SK-N-SH treated with all-trans-retinoic acid at 6 μM for 48 hours (cell line): ENCODE data around the gene ENPP3.

Experiments used
- ATAC-seq: fragments of 200-7000 bp; cut with Tn5 transposase; 3 replicates; pipeline ENCODE4 v1.9.1; 2020; ENCODE audit warnings: mild to moderate bottlenecking, moderate library complexity
- ARNTL ChIP-seq: fragments of 450-650 bp; formaldehyde crosslinking; IDR thresholded peaks from 2 replicates; pipeline ENCODE4 v1.5.0; 2020; ENCODE audit warnings: low read depth, mild to moderate bottlenecking, moderate library complexity, borderline replicate concordance
- BACH2 ChIP-seq: fragments of 250-450 bp; sonication (Bioruptor Pico); IDR thresholded peaks from 2 replicates; pipeline ENCODE4 v1.9.0; 2021; ENCODE audit warnings: mild to moderate bottlenecking, borderline replicate concordance
- CSDC2 ChIP-seq: fragments of 250-450 bp; sonication (Bioruptor Pico); IDR thresholded peaks from 2 replicates; pipeline ENCODE4 v1.5.0; 2020; ENCODE audit warnings: mild to moderate bottlenecking, moderate library complexity
- CSRNP3 ChIP-seq: fragments of 250-450 bp; sonication (Bioruptor Pico); IDR thresholded peaks from 2 replicates; pipeline ENCODE4 v1.5.1; 2021; ENCODE audit warnings: mild to moderate bottlenecking, moderate library complexity
- ESRRG ChIP-seq: fragments of 250-450 bp; sonication (Bioruptor Pico); IDR thresholded peaks from 2 replicates; pipeline ENCODE4 v1.6.1; 2021; ENCODE audit warnings: mild to moderate bottlenecking
- ISL1 ChIP-seq: fragments of 250-450 bp; sonication (Bioruptor Pico); IDR thresholded peaks from 2 replicates; pipeline ENCODE4 v2.1.2; 2022; ENCODE audit warnings: mild to moderate bottlenecking, moderate library complexity
- SNAI2 ChIP-seq: fragments of 250-450 bp; sonication (Bioruptor Pico); IDR thresholded peaks from 2 replicates; pipeline ENCODE4 v1.5.0; 2020; ENCODE audit warnings: mild to moderate bottlenecking, moderate library complexity
- TCF4 ChIP-seq: fragments of 250-450 bp; sonication (Bioruptor Pico); IDR thresholded peaks from 2 replicates; pipeline ENCODE4 v1.8.0; 2021; ENCODE audit warnings: mild to moderate bottlenecking, moderate library complexity, borderline replicate concordance
- TSHZ2 ChIP-seq: fragments of 250-450 bp; sonication (Bioruptor Pico); IDR thresholded peaks from 2 replicates; pipeline ENCODE4 v1.5.0; 2020; ENCODE audit warnings: mild to moderate bottlenecking, moderate library complexity
- ZFP3 ChIP-seq: fragments of 250-450 bp; sonication (Bioruptor Pico); IDR thresholded peaks from 2 replicates; pipeline ENCODE4 v1.5.0; 2020; ENCODE audit warnings: mild to moderate bottlenecking, moderate library complexity
- ZNF565 ChIP-seq: fragments of 450-650 bp; formaldehyde crosslinking; conservative IDR thresholded peaks from 2 replicates; pipeline ENCODE4 v1.5.0; 2020; ENCODE audit warnings: low read depth, mild to moderate bottlenecking, moderate library complexity
- ZNF70 ChIP-seq: fragments of 450-650 bp; formaldehyde crosslinking; IDR thresholded peaks from 2 replicates; pipeline ENCODE4 v1.5.0; 2020; ENCODE audit warnings: mild to moderate bottlenecking, moderate library complexity
- ZNF8 ChIP-seq: fragments of 450-650 bp; formaldehyde crosslinking; IDR thresholded peaks from 2 replicates; pipeline ENCODE4 v1.5.0; 2020; ENCODE audit warnings: mild to moderate bottlenecking, moderate library complexity
- TF ChIP-seq, protein P1 (sequence below): fragments of 250-450 bp; sonication (Bioruptor Pico); IDR thresholded peaks from 2 replicates; pipeline ENCODE4 v1.5.1; 2020; ENCODE audit warnings: low read depth, mild to moderate bottlenecking, moderate library complexity
- TF ChIP-seq, protein P2 (sequence below): fragments of 250-450 bp; sonication (Bioruptor Pico); IDR thresholded peaks from 2 replicates; pipeline ENCODE4 v1.8.0; 2021; ENCODE audit warnings: low read depth, mild to moderate bottlenecking, moderate library complexity, borderline replicate concordance

Gene ENPP3

DNA sequence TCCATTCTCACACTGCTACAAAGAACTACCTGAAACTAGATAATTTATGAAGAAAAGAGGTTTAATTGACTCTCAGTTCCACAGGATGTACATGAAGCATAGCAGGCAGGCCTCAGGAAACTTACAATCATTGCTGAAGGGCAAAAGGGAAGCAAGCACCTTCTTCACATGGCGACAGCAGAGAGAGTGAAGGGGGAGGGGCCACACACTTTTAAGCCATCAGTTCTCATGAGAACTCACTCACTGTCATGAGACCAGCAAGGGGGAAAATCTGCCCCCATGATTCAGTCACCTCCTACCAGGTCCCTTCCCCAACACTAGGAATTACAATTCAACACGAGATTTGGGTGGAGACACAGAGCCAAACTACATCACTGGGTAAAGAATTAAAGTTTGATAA is 158.3 kb downstream of the ENPP3 start:
- TF ChIP-seq SNAI2 (no peak), ESRRG (CRISPR knock-in tag) (no peak), ZFP3 (CRISPR knock-in tag) (no peak), CSDC2 (CRISPR knock-in tag) (no peak), CSRNP3 (CRISPR knock-in tag) (no peak), TCF4 (CRISPR knock-in tag) (no peak), BACH2 (CRISPR knock-in tag) (no peak), ZNF8 (CRISPR knock-in tag) (no peak), TSHZ2 (CRISPR knock-in tag) (no peak), ARNTL (no peak), ZNF70 (CRISPR knock-in tag) (no peak), ISL1 (no peak), ZNF565 (no peak)
- TF ChIP-seq, protein P1, sequence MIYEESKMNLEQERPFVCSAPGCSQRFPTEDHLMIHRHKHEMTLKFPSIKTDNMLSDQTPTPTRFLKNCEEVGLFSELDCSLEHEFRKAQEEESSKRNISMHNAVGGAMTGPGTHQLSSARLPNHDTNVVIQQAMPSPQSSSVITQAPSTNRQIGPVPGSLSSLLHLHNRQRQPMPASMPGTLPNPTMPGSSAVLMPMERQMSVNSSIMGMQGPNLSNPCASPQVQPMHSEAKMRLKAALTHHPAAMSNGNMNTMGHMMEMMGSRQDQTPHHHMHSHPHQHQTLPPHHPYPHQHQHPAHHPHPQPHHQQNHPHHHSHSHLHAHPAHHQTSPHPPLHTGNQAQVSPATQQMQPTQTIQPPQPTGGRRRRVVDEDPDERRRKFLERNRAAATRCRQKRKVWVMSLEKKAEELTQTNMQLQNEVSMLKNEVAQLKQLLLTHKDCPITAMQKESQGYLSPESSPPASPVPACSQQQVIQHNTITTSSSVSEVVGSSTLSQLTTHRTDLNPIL (CRISPR knock-in tag): no peak
- TF ChIP-seq, protein P2, sequence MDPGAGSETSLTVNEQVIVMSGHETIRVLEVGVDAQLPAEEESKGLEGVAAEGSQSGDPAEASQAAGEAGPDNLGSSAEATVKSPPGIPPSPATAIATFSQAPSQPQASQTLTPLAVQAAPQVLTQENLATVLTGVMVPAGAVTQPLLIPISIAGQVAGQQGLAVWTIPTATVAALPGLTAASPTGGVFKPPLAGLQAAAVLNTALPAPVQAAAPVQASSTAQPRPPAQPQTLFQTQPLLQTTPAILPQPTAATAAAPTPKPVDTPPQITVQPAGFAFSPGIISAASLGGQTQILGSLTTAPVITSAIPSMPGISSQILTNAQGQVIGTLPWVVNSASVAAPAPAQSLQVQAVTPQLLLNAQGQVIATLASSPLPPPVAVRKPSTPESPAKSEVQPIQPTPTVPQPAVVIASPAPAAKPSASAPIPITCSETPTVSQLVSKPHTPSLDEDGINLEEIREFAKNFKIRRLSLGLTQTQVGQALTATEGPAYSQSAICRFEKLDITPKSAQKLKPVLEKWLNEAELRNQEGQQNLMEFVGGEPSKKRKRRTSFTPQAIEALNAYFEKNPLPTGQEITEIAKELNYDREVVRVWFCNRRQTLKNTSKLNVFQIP (CRISPR knock-in tag): no peak

More for the DNA sequence above, 158.3 kb downstream of the ENPP3 start:
- ATAC-seq: no peak
